Measurements from ENCODE around the gene FAIM2.

FAIM2 gene

DNA sequence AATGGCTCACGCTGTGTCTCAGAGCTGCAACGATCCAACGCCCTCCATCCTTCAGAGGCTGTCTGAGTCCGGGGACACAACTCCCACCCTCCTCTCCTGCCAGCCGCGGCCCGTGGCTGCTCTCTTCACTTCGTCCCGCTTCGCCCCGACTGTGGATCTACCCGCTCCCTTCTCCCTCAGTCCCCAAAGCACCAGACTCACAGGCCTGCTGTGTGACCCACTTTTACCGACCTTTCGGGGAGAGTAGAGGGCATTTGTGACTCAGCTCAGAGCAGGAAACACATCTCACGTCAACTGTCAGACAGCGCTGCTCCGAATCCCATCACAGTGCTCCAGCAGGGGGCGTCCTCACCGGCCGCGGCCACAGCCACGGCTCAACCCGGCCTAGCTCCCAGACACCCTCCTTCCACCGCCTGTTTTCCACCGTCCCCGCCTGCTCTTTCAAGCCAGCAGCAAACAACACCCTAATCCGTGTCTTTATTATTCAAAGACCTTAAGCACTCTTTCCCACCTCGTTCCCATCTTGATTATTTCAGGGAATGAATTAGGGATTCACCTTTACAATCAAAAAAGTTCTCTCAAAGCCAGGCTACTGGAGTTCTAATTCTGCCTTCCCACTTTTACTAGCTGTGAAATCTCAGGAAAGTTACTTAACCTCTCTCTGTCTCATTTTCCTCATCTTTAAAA lies 41.8 kb upstream of the FAIM2 start:
- peak overlapping the region; percentile 34 for H3K4me3 ChIP-seq (replicated peaks; ENCODE audit: low read depth, low read length)
- TF ChIP-seq CTCF (IDR thresholded peaks at IDR 0.05; ENCODE audit: insufficient read depth, low read length, poor library complexity, severe bottlenecking) = peak; percentile 95
- H3K36me3 ChIP-seq (ENCODE audit: control insufficient read depth, insufficient read depth, low read length) = no peaks in the 10 kb centered on the region
- peak; percentile 79 for DNase-seq (ENCODE audit: extremely low read depth, insufficient read length)
- peaks cover 2% of the 10 kb centered on the region for H3K27me3 ChIP-seq (replicated peaks; ENCODE audit: control insufficient read depth, insufficient read depth, low read length)

DNA sequence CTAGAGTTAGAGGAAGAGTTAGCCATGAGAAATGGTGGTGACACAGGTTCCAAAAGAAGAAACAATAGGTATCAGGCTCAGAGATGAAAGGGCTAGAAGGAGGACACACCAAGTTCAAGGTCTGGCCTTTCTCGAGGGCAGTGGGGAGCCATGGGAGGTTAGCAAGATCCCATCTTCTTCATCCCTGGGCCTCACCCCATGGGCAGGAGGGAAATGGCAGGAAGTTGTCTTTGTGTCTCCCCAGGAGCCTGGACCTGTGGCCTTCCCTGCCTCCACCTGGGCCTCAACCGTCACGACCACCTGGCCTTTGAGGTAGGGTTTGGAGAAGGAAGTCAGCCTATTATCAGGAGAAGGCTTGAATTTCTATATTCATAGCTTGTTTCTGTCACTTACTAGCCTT lies 41.0 kb upstream of the FAIM2 start:
- no peak for TF ChIP-seq CTCF (IDR thresholded peaks at IDR 0.05; ENCODE audit: insufficient read depth, low read length, poor library complexity, severe bottlenecking)
- H3K4me3 ChIP-seq (replicated peaks; ENCODE audit: low read depth, low read length) = no peak overlapping the region
- no peaks in the 10 kb centered on the region; the same call in 1 of the 2 replicates for H3K27me3 ChIP-seq (replicated peaks; ENCODE audit: control insufficient read depth, insufficient read depth, low read length)
- H3K36me3 ChIP-seq (ENCODE audit: control insufficient read depth, insufficient read depth, low read length) = no peaks in the 10 kb centered on the region
- DNase-seq (ENCODE audit: extremely low read depth, insufficient read length) = no peak

GRCh38 chr12:49944046-49944445 lies 40.3 kb upstream of the FAIM2 start:
- TF ChIP-seq CTCF (IDR thresholded peaks at IDR 0.05; ENCODE audit: insufficient read depth, low read length, poor library complexity, severe bottlenecking) = no peak
- H3K4me3 ChIP-seq (replicated peaks; ENCODE audit: low read depth, low read length) = no peak overlapping the region
- H3K27me3 ChIP-seq (replicated peaks; ENCODE audit: control insufficient read depth, insufficient read depth, low read length) = no peaks in the 10 kb centered on the region
- no peaks in the 10 kb centered on the region for H3K36me3 ChIP-seq (ENCODE audit: control insufficient read depth, insufficient read depth, low read length)
- DNase-seq (ENCODE audit: extremely low read depth, insufficient read length) = no peak

DNA sequence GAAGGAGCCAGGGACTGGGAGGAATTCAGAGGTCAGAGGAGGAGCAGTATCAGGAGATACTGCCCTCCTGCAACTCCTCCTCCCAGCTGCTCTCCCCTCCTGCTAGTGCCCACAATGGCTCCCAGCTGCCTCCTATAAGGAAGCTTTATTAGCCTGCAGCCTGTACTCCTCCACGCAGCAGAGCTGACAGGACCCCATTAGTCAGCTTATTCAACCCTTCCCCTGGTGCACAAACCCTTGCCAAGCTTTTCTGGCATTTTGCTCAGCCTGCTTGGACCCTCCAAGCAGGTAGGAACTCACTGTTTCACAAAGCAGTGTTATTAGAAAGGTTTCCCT lies 39.9 kb upstream of the FAIM2 start:
- no peaks in the 10 kb centered on the region for H3K36me3 ChIP-seq (ENCODE audit: control insufficient read depth, insufficient read depth, low read length)
- no peaks in the 10 kb centered on the region for H3K27me3 ChIP-seq (replicated peaks; ENCODE audit: control insufficient read depth, insufficient read depth, low read length)
- DNase-seq (ENCODE audit: extremely low read depth, insufficient read length) = no peak
- TF ChIP-seq CTCF (IDR thresholded peaks at IDR 0.05; ENCODE audit: insufficient read depth, low read length, poor library complexity, severe bottlenecking) = no peak
- H3K4me3 ChIP-seq (replicated peaks; ENCODE audit: low read depth, low read length) = no peak overlapping the region

DNA sequence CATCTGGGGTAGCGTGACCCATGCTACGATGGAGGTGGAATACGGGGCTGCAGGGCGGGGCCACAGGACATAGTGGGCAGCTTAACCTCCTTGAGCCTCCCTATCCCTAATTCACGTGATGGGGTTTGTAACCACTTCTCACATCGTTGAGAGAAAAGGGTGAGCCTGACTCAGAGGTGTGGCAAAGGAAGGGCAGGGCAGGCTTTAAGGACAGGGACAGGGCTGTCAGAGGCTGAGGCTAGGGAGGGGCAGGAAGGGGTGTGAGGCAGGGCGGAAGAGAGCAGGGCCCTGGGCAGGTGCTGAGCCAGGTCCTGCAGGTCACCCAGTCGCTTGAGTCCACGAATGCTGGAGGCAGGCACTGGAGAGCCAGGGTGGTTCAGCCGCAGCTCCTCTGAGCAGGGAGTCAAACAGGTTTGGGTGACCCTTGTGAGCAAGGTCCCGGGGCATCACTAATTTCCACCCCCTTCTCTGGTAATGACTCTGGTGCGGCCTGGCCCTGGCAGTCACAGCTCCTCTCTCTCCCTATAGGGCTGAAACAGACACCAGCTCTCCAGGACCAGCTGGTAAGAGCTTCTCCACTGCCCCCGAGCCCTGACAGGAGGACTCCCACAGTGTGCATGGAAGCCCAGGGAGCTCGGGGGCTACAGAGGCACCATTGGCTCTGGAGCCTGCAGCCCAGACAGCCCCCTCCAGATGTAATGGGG lies 39.4 kb upstream of the FAIM2 start:
- no peak for DNase-seq (ENCODE audit: extremely low read depth, insufficient read length)
- TF ChIP-seq CTCF (IDR thresholded peaks at IDR 0.05; ENCODE audit: insufficient read depth, low read length, poor library complexity, severe bottlenecking) = no peak
- Histone ChIP-seq H3K4me3 (replicated peaks; ENCODE audit: low read depth, low read length) (no peak overlapping the region), H3K27me3 (replicated peaks; ENCODE audit: control insufficient read depth, insufficient read depth, low read length) (no peaks in the 10 kb centered on the region), H3K36me3 (ENCODE audit: control insufficient read depth, insufficient read depth, low read length) (no peaks in the 10 kb centered on the region)

All from GM06990 (cell line).